ENCODE measurements around the gene DNAAF2.

GRCh38 chr14:49615776-49616175 is 19.3 kb downstream of the DNAAF2 start:
- TF ChIP-seq CTCF (IDR thresholded peaks at IDR 0.05) (no peak), POLR2A (IDR thresholded peaks at IDR 0.05) (no peak)

Measured in heart left ventricle (tissue), 13 donors.